Measurements from ENCODE around the gene SNX17. TPM values are rescaled to one million over a fixed set of nuclear protein-coding genes. Genes with fewer than 3 reads are reported as not detected.
A peak's percentile ranks its signal among the peaks of the same experiment; 100 is the strongest.

The SNX17 gene
- total and polyA plus RNA-seq, 2 of the 13 experiments (the other 11 are each of a cell fraction or from before 2014, with no cell fraction given): 75.0 to 109 TPM

DNA sequence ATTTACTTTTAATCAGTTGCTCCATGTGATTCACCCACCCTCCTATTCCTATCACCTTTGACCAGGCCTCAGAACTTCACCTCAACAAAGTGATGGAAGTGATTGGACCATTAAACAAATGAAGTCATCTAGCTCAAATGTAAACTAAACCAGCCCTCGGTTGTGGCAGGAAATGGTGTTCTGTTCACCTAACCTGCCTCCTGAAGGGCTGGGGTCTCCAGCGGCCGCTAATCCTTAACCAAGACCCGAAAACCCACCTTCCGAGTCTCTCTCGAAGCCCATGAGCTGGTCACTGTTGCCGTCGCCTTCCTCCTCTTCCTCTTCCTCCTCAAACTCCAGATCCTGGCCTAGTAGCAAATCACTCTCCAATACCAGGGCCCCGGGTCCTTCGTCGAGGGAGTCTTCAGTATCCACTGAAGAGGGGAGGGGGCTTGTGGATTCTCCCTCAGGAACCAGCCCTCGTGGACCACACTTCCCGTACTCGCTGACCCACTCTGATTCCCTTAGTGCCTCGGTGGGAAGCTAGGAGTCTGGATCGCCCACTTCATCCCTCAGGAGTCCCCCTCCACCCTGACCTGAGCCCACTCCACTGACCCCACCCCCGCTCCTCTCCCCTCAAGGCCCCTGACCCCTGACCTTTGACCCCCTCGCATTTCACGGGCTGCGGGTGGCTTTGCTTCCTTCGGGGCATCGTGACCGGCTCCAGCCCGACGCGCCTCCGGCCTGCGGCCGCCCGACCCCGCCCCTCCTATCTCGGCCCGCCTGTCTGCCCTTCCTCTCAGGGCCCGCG, 9.6 kb downstream of the SNX17 start (continued):
- TF ChIP-seq, protein P1, sequence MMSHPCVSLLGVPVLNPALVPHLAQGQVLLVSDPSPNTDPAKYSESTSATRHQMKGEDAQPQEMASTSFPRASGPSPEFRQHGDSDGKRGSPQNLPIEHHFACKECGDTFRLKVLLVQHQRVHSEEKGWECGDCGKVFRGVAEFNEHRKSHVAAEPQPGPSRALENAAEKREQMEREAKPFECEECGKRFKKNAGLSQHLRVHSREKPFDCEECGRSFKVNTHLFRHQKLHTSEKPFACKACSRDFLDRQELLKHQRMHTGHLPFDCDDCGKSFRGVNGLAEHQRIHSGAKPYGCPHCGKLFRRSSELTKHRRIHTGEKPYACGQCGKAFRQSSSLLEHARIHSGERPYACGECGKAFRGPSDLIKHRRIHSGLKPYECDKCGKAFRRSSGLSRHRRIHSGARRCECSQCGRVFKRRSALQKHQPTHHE (CRISPR knock-in tag; IDR thresholded peaks at IDR 0.05; ENCODE audit: borderline replicate concordance): no peak
- TF ChIP-seq NCOA1 (CRISPR knock-in tag; IDR thresholded peaks at IDR 0.05) (no peak), ZNF281 (CRISPR knock-in tag; IDR thresholded peaks at IDR 0.05; ENCODE audit: borderline replicate concordance) (peak; percentile 18; the same call in 1 of the 2 replicates), ZBTB33 (CRISPR knock-in tag; IDR thresholded peaks at IDR 0.05) (peak; percentile 13; the same call in 1 of the 2 replicates), ZNF761 (CRISPR knock-in tag; conservative IDR thresholded peaks at IDR 0.05) (no peak), REXO4 (CRISPR knock-in tag; IDR thresholded peaks at IDR 0.05; ENCODE audit: borderline replicate concordance) (no peak), MYNN (CRISPR knock-in tag; IDR thresholded peaks at IDR 0.05; ENCODE audit: low read depth) (no peak), CEBPG (CRISPR knock-in tag; IDR thresholded peaks at IDR 0.05) (no peak), NAIF1 (CRISPR knock-in tag; IDR thresholded peaks at IDR 0.05; ENCODE audit: borderline replicate concordance) (0 out of 2 replicates have a peak, but pooled peaks have one; percentile 23), ZNF510 (CRISPR knock-in tag; IDR thresholded peaks at IDR 0.05; ENCODE audit: low read depth) (no peak), ZFX (CRISPR knock-in tag; IDR thresholded peaks at IDR 0.05; ENCODE audit: low read depth) (peak; percentile 43), RELA (CRISPR knock-in tag; IDR thresholded peaks at IDR 0.05) (no peak)
- TF ChIP-seq, protein P2, sequence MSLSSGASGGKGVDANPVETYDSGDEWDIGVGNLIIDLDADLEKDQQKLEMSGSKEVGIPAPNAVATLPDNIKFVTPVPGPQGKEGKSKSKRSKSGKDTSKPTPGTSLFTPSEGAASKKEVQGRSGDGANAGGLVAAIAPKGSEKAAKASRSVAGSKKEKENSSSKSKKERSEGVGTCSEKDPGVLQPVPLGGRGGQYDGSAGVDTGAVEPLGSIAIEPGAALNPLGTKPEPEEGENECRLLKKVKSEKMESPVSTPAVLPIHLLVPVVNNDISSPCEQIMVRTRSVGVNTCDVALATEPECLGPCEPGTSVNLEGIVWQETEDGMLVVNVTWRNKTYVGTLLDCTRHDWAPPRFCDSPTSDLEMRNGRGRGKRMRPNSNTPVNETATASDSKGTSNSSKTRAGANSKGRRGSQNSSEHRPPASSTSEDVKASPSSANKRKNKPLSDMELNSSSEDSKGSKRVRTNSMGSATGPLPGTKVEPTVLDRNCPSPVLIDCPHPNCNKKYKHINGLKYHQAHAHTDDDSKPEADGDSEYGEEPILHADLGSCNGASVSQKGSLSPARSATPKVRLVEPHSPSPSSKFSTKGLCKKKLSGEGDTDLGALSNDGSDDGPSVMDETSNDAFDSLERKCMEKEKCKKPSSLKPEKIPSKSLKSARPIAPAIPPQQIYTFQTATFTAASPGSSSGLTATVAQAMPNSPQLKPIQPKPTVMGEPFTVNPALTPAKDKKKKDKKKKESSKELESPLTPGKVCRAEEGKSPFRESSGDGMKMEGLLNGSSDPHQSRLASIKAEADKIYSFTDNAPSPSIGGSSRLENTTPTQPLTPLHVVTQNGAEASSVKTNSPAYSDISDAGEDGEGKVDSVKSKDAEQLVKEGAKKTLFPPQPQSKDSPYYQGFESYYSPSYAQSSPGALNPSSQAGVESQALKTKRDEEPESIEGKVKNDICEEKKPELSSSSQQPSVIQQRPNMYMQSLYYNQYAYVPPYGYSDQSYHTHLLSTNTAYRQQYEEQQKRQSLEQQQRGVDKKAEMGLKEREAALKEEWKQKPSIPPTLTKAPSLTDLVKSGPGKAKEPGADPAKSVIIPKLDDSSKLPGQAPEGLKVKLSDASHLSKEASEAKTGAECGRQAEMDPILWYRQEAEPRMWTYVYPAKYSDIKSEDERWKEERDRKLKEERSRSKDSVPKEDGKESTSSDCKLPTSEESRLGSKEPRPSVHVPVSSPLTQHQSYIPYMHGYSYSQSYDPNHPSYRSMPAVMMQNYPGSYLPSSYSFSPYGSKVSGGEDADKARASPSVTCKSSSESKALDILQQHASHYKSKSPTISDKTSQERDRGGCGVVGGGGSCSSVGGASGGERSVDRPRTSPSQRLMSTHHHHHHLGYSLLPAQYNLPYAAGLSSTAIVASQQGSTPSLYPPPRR (CRISPR knock-in tag; IDR thresholded peaks at IDR 0.05; ENCODE audit: borderline replicate concordance): peak; percentile 42; the same call in 1 of the 2 replicates
- TF ChIP-seq, protein P3, sequence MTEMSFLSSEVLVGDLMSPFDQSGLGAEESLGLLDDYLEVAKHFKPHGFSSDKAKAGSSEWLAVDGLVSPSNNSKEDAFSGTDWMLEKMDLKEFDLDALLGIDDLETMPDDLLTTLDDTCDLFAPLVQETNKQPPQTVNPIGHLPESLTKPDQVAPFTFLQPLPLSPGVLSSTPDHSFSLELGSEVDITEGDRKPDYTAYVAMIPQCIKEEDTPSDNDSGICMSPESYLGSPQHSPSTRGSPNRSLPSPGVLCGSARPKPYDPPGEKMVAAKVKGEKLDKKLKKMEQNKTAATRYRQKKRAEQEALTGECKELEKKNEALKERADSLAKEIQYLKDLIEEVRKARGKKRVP (CRISPR knock-in tag; IDR thresholded peaks at IDR 0.05): no peak
- TF ChIP-seq, protein P4, sequence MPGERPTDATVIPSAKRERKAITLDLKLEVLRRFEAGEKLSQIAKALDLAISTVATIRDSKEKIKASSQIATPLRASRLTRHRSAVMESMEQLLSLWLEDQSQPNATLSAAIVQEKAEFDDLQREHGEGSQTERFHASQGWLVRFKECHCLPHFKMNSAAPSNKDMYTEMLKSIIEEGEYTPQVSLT (CRISPR knock-in tag; IDR thresholded peaks at IDR 0.05; ENCODE audit: borderline replicate concordance, low read depth): no peak

Measured in HepG2 (cell line).